GM23338 (cell line): Measurements from ENCODE around the gene GLI3. TPM values are rescaled to one million over a fixed set of nuclear protein-coding genes. Genes with fewer than 3 reads are reported as not detected.

ENCODE experiments used
- ATAC-seq: fragments of 200-7000 bp; cut with Tn5 transposase; 3 replicates; pipeline ENCODE4 v1.9.1; 2020
- DNase-seq: peaks from one replicate; pipeline ENCODE4 v3.0.0-alpha.2; 2015; ENCODE audit warnings: low spot score
- H2AFZ ChIP-seq: fragments of 200-600 bp; sonication (generic); 2 replicates; pipeline ENCODE4 v1.8.0; 2016; ENCODE audit warnings: antibody characterized with exemption, mild to moderate bottlenecking, moderate library complexity
- H3F3A ChIP-seq: fragments of 200-600 bp; sonication (generic); replicated peaks from 2 replicates; pipeline ENCODE4 v1.8.0; 2017; ENCODE audit warnings: antibody characterized with exemption, mixed run types, low read depth
- H3K27ac ChIP-seq: fragments of 200-600 bp; sonication (generic); 2 replicates; pipeline ENCODE4 v1.6.1; 2016; ENCODE audit warnings: low read depth
- H3K27me3 ChIP-seq: fragments of 200-600 bp; sonication (generic); 2 replicates; pipeline ENCODE4 v1.8.0; 2016; ENCODE audit warnings: mild to moderate bottlenecking, mixed run types, moderate library complexity; ENCODE audit not compliant: insufficient read depth
- H3K36me3 ChIP-seq: fragments of 200-600 bp; sonication (generic); 2 replicates; pipeline ENCODE4 v1.8.0; 2016; ENCODE audit warnings: mild to moderate bottlenecking; ENCODE audit not compliant: insufficient read depth
- H3K4me1 ChIP-seq: fragments of 200-600 bp; sonication (generic); 2 replicates; pipeline ENCODE4 v1.8.0; 2016; ENCODE audit warnings: mild to moderate bottlenecking, moderate library complexity; ENCODE audit not compliant: insufficient read depth
- H3K4me2 ChIP-seq: fragments of 200-600 bp; sonication (generic); 2 replicates; pipeline ENCODE4 v1.7.1; 2017; ENCODE audit warnings: mixed run types
- H3K4me3 ChIP-seq: fragments of 200-600 bp; sonication (generic); 2 replicates; pipeline ENCODE4 v1.6.1; 2016; ENCODE audit warnings: mixed run types
- H3K79me2 ChIP-seq: fragments of 200-600 bp; sonication (generic); replicated peaks from 2 replicates; pipeline ENCODE4 v1.8.0; 2017; ENCODE audit warnings: mild to moderate bottlenecking; ENCODE audit not compliant: insufficient read depth
- H3K9me2 ChIP-seq: fragments of 200-600 bp; sonication (generic); 2 replicates; pipeline ENCODE4 v1.8.0; 2017; ENCODE audit not compliant: insufficient read depth
- H4K20me1 ChIP-seq: fragments of 200-600 bp; sonication (generic); replicated peaks from 2 replicates; pipeline ENCODE4 v1.8.0; 2017; ENCODE audit warnings: mild to moderate bottlenecking; ENCODE audit not compliant: insufficient read depth
- H3K27ac Mint-ChIP-seq: 2 replicates; pipeline ENCODE4 v1.8.0; 2020; ENCODE audit warnings: inconsistent platforms, mild to moderate bottlenecking, moderate library complexity, mixed read lengths
- H3K27me3 Mint-ChIP-seq: 3 replicates; pipeline ENCODE4 v1.8.0; 2022; ENCODE audit warnings: low read depth, mild to moderate bottlenecking, moderate library complexity, mixed read lengths, inconsistent platforms; ENCODE audit not compliant: insufficient read depth, poor library complexity
- H3K36me3 Mint-ChIP-seq: 3 replicates; pipeline ENCODE4 v1.8.0; 2021; ENCODE audit warnings: low read depth, mild to moderate bottlenecking, inconsistent platforms, moderate library complexity, mixed read lengths
- H3K4me1 Mint-ChIP-seq: 3 replicates; pipeline ENCODE4 v1.8.0; 2020; ENCODE audit warnings: mild to moderate bottlenecking, inconsistent platforms, mixed read lengths
- H3K4me3 Mint-ChIP-seq: 3 replicates; pipeline ENCODE4 v1.8.0; 2021; ENCODE audit warnings: moderate library complexity, mild to moderate bottlenecking, inconsistent platforms, mixed read lengths
- H3K9me3 Mint-ChIP-seq: 3 replicates; pipeline ENCODE4 v1.8.0; 2020; ENCODE audit warnings: moderate library complexity, mild to moderate bottlenecking, inconsistent platforms, mixed read lengths
- CREB1 ChIP-seq: fragments of 250-450 bp; sonication (Bioruptor Pico); IDR thresholded peaks from 2 replicates; pipeline ENCODE4 v1.5.0; 2020; ENCODE audit warnings: low read depth, mild to moderate bottlenecking, moderate library complexity
- CTCF ChIP-seq, 2 experiments: fragments of 200-600 bp in 1 of 2; sonication (generic) in 1 of 2; conservative IDR thresholded peaks; 2 replicates each; pipeline versions ENCODE4 v1.5.1 to v1.6.1; 2016 to 2017; ENCODE audit warnings: antibody characterized with exemption in 2 of 2, low read depth in 2 of 2, mild to moderate bottlenecking in 2 of 2, moderate library complexity in 1 of 2
- ETS1 ChIP-seq: IDR thresholded peaks from 2 replicates; pipeline ENCODE4 v1.6.1; 2016; ENCODE audit warnings: antibody characterized with exemption
- EZH2 ChIP-seq: fragments of 200-600 bp; sonication (generic); IDR thresholded peaks from one replicate; pipeline ENCODE4 v1.8.0; 2017; ENCODE audit warnings: antibody characterized with exemption, mild to moderate bottlenecking, low read depth; ENCODE audit not compliant: unreplicated experiment
- EZH2phosphoT487 ChIP-seq: fragments of 200-600 bp; sonication (generic); IDR thresholded peaks from one replicate; pipeline ENCODE4 v1.8.1; 2018; ENCODE audit warnings: antibody characterized with exemption; ENCODE audit not compliant: unreplicated experiment
- JUNB ChIP-seq: IDR thresholded peaks from one replicate; pipeline ENCODE4 v1.6.1; 2016; ENCODE audit warnings: antibody characterized with exemption; ENCODE audit not compliant: unreplicated experiment
- NANOG ChIP-seq: IDR thresholded peaks from 2 replicates; pipeline ENCODE4 v1.6.1; 2016; ENCODE audit warnings: antibody characterized with exemption, borderline replicate concordance
- POLR2AphosphoS5 ChIP-seq: IDR thresholded peaks from 2 replicates; pipeline ENCODE4 v1.6.1; 2016; ENCODE audit warnings: antibody characterized with exemption, low read depth
- REST ChIP-seq: IDR thresholded peaks from one replicate; pipeline ENCODE4 v1.6.1; 2018; ENCODE audit warnings: antibody characterized with exemption; ENCODE audit not compliant: unreplicated experiment
- STAT1 ChIP-seq: IDR thresholded peaks from one replicate; pipeline ENCODE4 v1.6.1; 2016; ENCODE audit warnings: antibody characterized with exemption; ENCODE audit not compliant: unreplicated experiment
- ZNF114 ChIP-seq: fragments of 250-450 bp; sonication (Bioruptor Pico); IDR thresholded peaks from 2 replicates; pipeline ENCODE4 v1.5.0; 2020; ENCODE audit warnings: mild to moderate bottlenecking, moderate library complexity
- ZNF331 ChIP-seq: fragments of 250-450 bp; sonication (Bioruptor Pico); IDR thresholded peaks from 2 replicates; pipeline ENCODE4 v1.5.0; 2020; ENCODE audit warnings: low read depth, mild to moderate bottlenecking, moderate library complexity
- ZNF462 ChIP-seq: fragments of 250-450 bp; sonication (Bioruptor Pico); IDR thresholded peaks from 2 replicates; pipeline ENCODE4 v1.5.0; 2020; ENCODE audit warnings: mild to moderate bottlenecking, moderate library complexity
- polyA plus RNA-seq: library from polyadenylated mRNA; unstranded; fragments of >200 nt; fragmentation: Nextera tagmentation; extraction: Ambion mirVana; gene quantifications from 2 replicates; pipeline ENCODE4 v1.2.1, GENCODE V29; 2016
- total RNA-seq: library from RNA; depleted of rRNA; stranded (reverse); fragments of >200 nt; shearing (Covaris generic); gene quantifications from 2 replicates; pipeline ENCODE4 v1.2.3, GENCODE V29; 2014

The GLI3 gene
- total and polyA plus RNA-seq, 2 experiments from 2014 or later: 16.1 to 17.9 TPM

DNA sequence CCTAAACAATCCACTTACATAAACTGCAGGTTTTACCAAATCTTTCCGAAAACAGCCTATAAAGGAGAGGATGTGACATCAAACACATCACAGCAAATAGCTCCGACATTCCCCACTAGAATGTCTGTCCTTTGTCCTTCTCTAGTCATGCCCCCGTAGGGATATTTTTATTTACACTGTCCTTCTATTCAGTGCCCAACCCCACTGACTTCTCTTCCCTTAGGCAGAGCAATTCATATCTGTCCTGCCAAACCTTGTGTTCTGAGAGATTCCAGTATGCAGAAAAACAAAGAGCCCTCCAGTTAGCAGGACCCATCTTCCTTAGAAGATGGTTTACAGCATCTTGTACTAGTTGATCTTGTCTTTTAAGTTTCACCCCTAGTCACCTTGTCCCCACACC is 5.4 kb upstream of the GLI3 start:
- Mint-ChIP-seq H3K27me3 (peaks cover 15% of the 10 kb centered on the region), H3K9me3 (no peaks in the 10 kb centered on the region), H3K27ac (no peak overlapping the region), H3K4me3 (no peak overlapping the region), H3K36me3 (no peaks in the 10 kb centered on the region; the same call in 2 of the 3 replicates), H3K4me1 (peaks cover 26% of the 10 kb centered on the region)
- peaks cover 35% of the 10 kb centered on the region for H3K27me3 ChIP-seq
- H3K4me3 ChIP-seq: no peak overlapping the region
- TF ChIP-seq JUNB (no peak), NANOG (no peak), ZNF331 (CRISPR knock-in tag) (no peak), CREB1 (CRISPR knock-in tag) (no peak), REST (no peak), ETS1 (no peak), EZH2phosphoT487 (no peak), POLR2AphosphoS5 (no peak), ZNF114 (CRISPR knock-in tag) (no peak), ZNF462 (no peak), CTCF (conservative IDR thresholded peaks at IDR 0.05; ENCODE audit: low read depth in 2 of 2) (no peak), EZH2 (no peak), STAT1 (no peak)
- H3K4me2 ChIP-seq: no peak overlapping the region
- no peak overlapping the region for H2AFZ ChIP-seq
- H3K9me2 ChIP-seq: no peaks in the 10 kb centered on the region
- no peaks in the 10 kb centered on the region; the same call in 1 of the 2 replicates for H3F3A ChIP-seq
- ATAC-seq (no peak), DNase-seq (no peak)
- no peak overlapping the region for H3K27ac ChIP-seq
- peaks cover 12% of the 10 kb centered on the region for H3K4me1 ChIP-seq
- no peaks in the 10 kb centered on the region for H3K36me3 ChIP-seq
- H3K79me2 ChIP-seq: no peaks in the 10 kb centered on the region
- no peaks in the 10 kb centered on the region for H4K20me1 ChIP-seq
